Natural killer cell (primary cell): Measurements from ENCODE around the gene CD37. TPM values are rescaled to one million over a fixed set of nuclear protein-coding genes. Genes with fewer than 3 reads are reported as not detected.

ENCODE experiments used
- total RNA-seq, 4 donors: library from RNA; stranded (reverse); fragments of 120-200 nt in 1 of 4; gene quantifications; one replicate each; pipeline versions ENCODE4 v1.2.3 to v1.2.4, GENCODE V29; 2013 to 2022

CD37 gene
- total RNA-seq, 3 donors from 2014 or later (not counting 1 experiment from before 2014, with no cell fraction given): 322 to 392 (median 359) TPM

Other genes with a start within 250 kb of the CD37 start
- 100 to 1,000 TPM; 244 to 312 (median 299) TPM for gene SNRNP70, start 250.0 kb upstream of the CD37 start, total RNA-seq
- gene LIN7B, start 221.0 kb upstream of the CD37 start, total RNA-seq: 1 to 10 TPM; 6.2 to 8.8 (median 6.5) TPM
- gene C19orf73, start 216.3 kb upstream of the CD37 start, total RNA-seq: 1 to 10 TPM; 2.3 to 2.7 (median 2.7) TPM
- gene PPFIA3, start 215.9 kb upstream of the CD37 start, total RNA-seq: 1 to 10 TPM; 5.3 to 5.5 (median 5.3) TPM
- gene HRC, start 180.0 kb upstream of the CD37 start, total RNA-seq: not detected
- under 1 TPM in 1 of 3 donors, not detected in 2; 0.20 TPM for gene TRPM4, start 177.6 kb upstream of the CD37 start, total RNA-seq
- 10 to 100 TPM in 2 of 3 donors, 1 to 10 TPM in 1; 7.2 to 11.5 (median 10.8) TPM for gene SLC6A16, start 10.2 kb upstream of the CD37 start, total RNA-seq
- not detected for gene TEAD2, start 27.0 kb downstream of the CD37 start, total RNA-seq
- not detected for gene DKKL1, start 28.5 kb downstream of the CD37 start, total RNA-seq
- under 1 TPM in 2 of 3 donors, not detected in 1; 0.73 to 0.80 TPM for gene KASH5, start 52.8 kb downstream of the CD37 start, total RNA-seq
- not detected for gene PTH2, start 88.0 kb downstream of the CD37 start, total RNA-seq
- gene GFY, start 90.0 kb downstream of the CD37 start, total RNA-seq: not detected
- gene SLC17A7, start 106.1 kb downstream of the CD37 start, total RNA-seq: not detected
- 100 to 1,000 TPM; 112 to 149 (median 138) TPM for gene PIH1D1, start 116.4 kb downstream of the CD37 start, total RNA-seq
- 10 to 100 TPM; 39.9 to 43.2 (median 41.4) TPM for gene ALDH16A1, start 117.8 kb downstream of the CD37 start, total RNA-seq
- gene FLT3LG, start 138.8 kb downstream of the CD37 start, total RNA-seq: 10 to 100 TPM; 44.7 to 65.7 (median 64.8) TPM
- 1,000 to 10,000 TPM; 1,881 to 2,284 (median 2,283) TPM for gene RPL13A, start 152.2 kb downstream of the CD37 start, total RNA-seq
- gene RPS11, start 161.0 kb downstream of the CD37 start, total RNA-seq: 1,000 to 10,000 TPM; 1,427 to 1,714 (median 1,549) TPM
- 10 to 100 TPM; 13.5 to 39.2 (median 19.9) TPM for gene FCGRT, start 177.3 kb downstream of the CD37 start, total RNA-seq
- 1 to 10 TPM; 2.4 to 4.7 (median 3.0) TPM for gene RCN3, start 192.6 kb downstream of the CD37 start, total RNA-seq
- 10 to 100 TPM; 46.7 to 63.6 (median 59.8) TPM for gene NOSIP, start 245.2 kb downstream of the CD37 start, total RNA-seq
- gene PRRG2, start 245.9 kb downstream of the CD37 start, total RNA-seq: under 1 TPM in 2 of 3 donors, not detected in 1; 0.39 to 0.56 TPM